ENCODE measurements around the gene PDCD7.

PDCD7 gene

GRCh38 chr15:65071381-65071811 is 62.2 kb downstream of the PDCD7 start:
- DNase-seq, result no peak

- DNase-seq, result no peak
Measured at GRCh38 chr15:65069779-65070546, 63.6 kb downstream of the PDCD7 start.

GRCh38 chr15:65069179-65069578 is 64.4 kb downstream of the PDCD7 start:
- no peak for DNase-seq

- DNase-seq, result no peak
Measured at GRCh38 chr15:65068403-65068788, 65.2 kb downstream of the PDCD7 start.

GRCh38 chr15:65067645-65068402 is 65.8 kb downstream of the PDCD7 start, which contains the start of gene RASL12:
RASL12 (minus strand) TSS chr15:65067991; CDS start chr15:65067835, 156 bp downstream.
- DNase-seq, result no peak

All from CD4-positive, alpha-beta T cell treated with Interleukin-15 for 1 hour (primary cell).